Measurements from ENCODE around the gene SORL1. TPM values are rescaled to one million over a fixed set of nuclear protein-coding genes. Genes with fewer than 3 reads are reported as not detected.

The SORL1 gene
- total RNA-seq, 1 experiment from 2014 or later = 6.1 TPM

DNA sequence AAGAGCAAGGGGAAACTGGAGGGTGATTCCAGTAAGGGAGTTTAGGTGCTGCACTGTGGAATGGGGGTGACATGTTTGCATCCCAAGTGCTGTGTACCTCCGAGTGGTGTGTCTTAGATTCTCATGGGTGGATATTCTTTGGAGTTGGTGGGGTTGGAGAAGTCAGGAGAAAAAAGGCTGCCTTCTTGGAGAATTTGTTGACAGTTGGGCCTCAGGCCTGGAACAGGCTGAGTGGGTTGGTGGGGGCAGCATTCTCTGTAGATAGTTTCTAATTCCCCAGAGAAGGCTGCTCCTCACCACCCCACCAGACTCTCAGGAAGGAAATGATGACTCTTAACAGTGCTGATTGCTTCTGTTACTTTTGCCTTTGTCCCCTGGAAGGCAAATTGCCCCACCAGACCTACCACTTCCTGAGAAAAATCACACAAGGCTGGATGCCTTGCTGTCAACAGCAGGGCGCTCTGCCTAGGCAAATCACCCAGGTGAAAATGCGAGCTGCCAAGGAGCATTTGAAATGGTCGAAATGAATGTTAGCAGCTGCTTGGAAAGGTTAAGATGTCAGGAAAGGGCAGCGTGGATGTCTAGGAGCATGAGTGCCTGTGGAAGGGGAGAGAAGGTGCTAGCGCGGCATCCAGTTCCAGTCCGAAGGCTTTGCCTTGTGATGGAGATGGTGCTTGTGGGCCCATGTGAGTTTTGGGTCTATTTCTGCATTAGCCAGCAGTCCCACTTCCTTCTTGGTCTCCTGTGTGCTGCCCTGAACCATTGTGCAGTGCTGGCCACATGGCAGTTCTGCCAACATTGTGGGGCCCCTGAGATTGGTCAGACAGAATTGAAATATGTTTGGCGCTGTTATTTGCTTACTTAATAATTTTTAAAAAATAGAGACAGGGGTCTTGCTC lies 30.4 kb downstream of the SORL1 start:
- TF ChIP-seq, protein P1, sequence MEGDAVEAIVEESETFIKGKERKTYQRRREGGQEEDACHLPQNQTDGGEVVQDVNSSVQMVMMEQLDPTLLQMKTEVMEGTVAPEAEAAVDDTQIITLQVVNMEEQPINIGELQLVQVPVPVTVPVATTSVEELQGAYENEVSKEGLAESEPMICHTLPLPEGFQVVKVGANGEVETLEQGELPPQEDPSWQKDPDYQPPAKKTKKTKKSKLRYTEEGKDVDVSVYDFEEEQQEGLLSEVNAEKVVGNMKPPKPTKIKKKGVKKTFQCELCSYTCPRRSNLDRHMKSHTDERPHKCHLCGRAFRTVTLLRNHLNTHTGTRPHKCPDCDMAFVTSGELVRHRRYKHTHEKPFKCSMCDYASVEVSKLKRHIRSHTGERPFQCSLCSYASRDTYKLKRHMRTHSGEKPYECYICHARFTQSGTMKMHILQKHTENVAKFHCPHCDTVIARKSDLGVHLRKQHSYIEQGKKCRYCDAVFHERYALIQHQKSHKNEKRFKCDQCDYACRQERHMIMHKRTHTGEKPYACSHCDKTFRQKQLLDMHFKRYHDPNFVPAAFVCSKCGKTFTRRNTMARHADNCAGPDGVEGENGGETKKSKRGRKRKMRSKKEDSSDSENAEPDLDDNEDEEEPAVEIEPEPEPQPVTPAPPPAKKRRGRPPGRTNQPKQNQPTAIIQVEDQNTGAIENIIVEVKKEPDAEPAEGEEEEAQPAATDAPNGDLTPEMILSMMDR (IDR thresholded peaks at IDR 0.05; ENCODE audit: unreplicated experiment) = no peak
- CTCF ChIA-PET = no interaction called here
- no peak overlapping the region for H3K4me3 Mint-ChIP-seq (ENCODE audit: low read depth, unreplicated experiment)
- no TSS peak for BruUV-seq (replicated peaks)
- no peaks in the 10 kb centered on the region for H3K9me3 Mint-ChIP-seq (ENCODE audit: low read depth, unreplicated experiment)
- no peaks in the 10 kb centered on the region for H3K27me3 Mint-ChIP-seq (ENCODE audit: unreplicated experiment)
- H3K4me1 Mint-ChIP-seq (ENCODE audit: low read depth, unreplicated experiment) = no peaks in the 10 kb centered on the region
- no peaks in the 10 kb centered on the region for H3K36me3 Mint-ChIP-seq (ENCODE audit: insufficient read depth, unreplicated experiment)
- no peak for DNase-seq
- intact Hi-C loops (cut with micrococcal nuclease; ENCODE audit: unreplicated experiment) = no loop called here
- no peak overlapping the region for H3K27ac Mint-ChIP-seq (ENCODE audit: unreplicated experiment)

DNA sequence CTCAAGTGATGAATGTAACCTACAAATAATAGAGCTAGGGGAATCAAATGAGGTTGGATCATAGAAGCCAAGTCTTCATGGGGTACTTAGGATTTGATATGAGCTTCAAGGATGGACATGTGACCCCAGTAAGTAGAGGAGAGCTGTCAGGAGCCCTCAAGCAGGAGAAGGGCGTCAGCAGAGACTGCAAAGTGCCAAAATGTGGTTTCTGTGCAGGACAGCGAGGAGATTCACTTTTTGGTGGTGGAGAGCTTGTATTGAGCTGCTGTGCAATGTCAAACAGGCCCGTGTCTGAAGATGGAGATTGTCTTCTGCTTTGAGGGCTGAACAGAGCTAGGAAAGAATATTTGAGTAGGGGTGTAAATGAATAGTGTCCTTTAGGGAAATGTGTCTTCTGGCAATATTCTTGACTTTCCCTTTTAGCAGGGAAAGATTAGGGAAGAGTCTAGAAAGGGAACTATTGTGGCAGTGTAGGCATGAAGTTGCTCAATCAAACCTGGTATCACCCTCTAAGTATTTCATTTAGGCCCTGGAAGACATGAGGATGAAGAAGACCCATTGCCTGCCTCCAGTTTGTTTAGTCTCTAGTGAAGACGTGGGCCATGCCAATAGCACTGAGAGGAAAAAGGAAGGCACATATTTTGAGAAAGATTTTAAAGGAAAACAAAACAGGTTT lies 31.8 kb downstream of the SORL1 start:
- H3K4me3 Mint-ChIP-seq (ENCODE audit: low read depth, unreplicated experiment) = no peak overlapping the region
- no peaks in the 10 kb centered on the region for H3K36me3 Mint-ChIP-seq (ENCODE audit: insufficient read depth, unreplicated experiment)
- intact Hi-C loops (cut with micrococcal nuclease; ENCODE audit: unreplicated experiment) = no loop called here
- TF ChIP-seq, protein P1 (IDR thresholded peaks at IDR 0.05; ENCODE audit: unreplicated experiment) = no peak
- no TSS peak for BruUV-seq (replicated peaks)
- no peaks in the 10 kb centered on the region for H3K27me3 Mint-ChIP-seq (ENCODE audit: unreplicated experiment)
- H3K9me3 Mint-ChIP-seq (ENCODE audit: low read depth, unreplicated experiment) = no peaks in the 10 kb centered on the region
- no peak for DNase-seq
- no peaks in the 10 kb centered on the region for H3K4me1 Mint-ChIP-seq (ENCODE audit: low read depth, unreplicated experiment)
- CTCF ChIA-PET = no interaction called here
- H3K27ac Mint-ChIP-seq (ENCODE audit: unreplicated experiment) = no peak overlapping the region

DNA sequence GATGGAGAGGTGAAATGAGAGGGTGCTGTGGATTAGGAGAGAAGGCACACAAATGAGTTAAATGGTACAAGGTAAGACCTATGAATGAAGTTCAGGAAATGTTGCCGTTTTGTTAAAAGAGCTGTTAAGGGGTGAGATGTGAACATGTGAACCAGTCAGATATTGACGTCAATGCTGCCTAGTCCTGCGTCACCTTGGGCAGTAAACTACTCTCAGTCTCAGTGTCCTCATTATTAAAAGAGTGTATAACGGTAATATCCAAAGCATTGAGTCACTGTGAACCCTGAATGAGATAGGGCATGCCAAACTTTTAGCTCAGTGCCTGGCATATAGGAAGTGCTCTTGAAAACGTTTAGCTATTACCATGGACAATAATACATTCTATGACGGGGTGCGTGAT lies 33.1 kb downstream of the SORL1 start:
- H3K9me3 Mint-ChIP-seq (ENCODE audit: low read depth, unreplicated experiment) = no peaks in the 10 kb centered on the region
- no peak overlapping the region for H3K4me3 Mint-ChIP-seq (ENCODE audit: low read depth, unreplicated experiment)
- DNase-seq = no peak
- no peaks in the 10 kb centered on the region for H3K4me1 Mint-ChIP-seq (ENCODE audit: low read depth, unreplicated experiment)
- CTCF ChIA-PET = no interaction called here
- no peaks in the 10 kb centered on the region for H3K36me3 Mint-ChIP-seq (ENCODE audit: insufficient read depth, unreplicated experiment)
- TF ChIP-seq, protein P1 (IDR thresholded peaks at IDR 0.05; ENCODE audit: unreplicated experiment) = no peak
- intact Hi-C loops (cut with micrococcal nuclease; ENCODE audit: unreplicated experiment) = no loop called here
- no peaks in the 10 kb centered on the region for H3K27me3 Mint-ChIP-seq (ENCODE audit: unreplicated experiment)
- H3K27ac Mint-ChIP-seq (ENCODE audit: unreplicated experiment) = no peak overlapping the region
- BruUV-seq (replicated peaks) = no TSS peak

DNA sequence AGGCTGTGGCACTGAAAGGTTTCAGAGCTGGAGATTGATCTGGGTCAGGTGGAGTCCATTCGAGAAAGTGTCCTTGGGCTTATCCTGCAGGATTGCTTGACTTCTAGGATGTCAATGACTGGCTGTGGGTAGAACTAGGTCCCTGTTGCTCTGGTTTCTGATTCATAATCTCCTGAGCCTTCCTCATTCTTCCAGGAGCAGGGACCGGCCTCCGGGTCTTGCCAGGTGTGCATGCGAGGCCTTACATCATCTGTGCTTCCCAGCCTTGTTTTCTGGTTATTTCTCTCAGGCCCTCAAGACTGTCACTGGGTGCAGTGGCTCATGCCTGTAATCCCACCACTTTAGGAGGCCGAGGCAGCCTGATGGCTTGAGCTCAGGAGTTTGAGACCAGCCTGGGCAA lies 33.9 kb downstream of the SORL1 start:
- intact Hi-C loops (cut with micrococcal nuclease; ENCODE audit: unreplicated experiment) = no loop called here
- TF ChIP-seq, protein P1 (IDR thresholded peaks at IDR 0.05; ENCODE audit: unreplicated experiment) = no peak
- no peak overlapping the region for H3K4me3 Mint-ChIP-seq (ENCODE audit: low read depth, unreplicated experiment)
- no peaks in the 10 kb centered on the region for H3K27me3 Mint-ChIP-seq (ENCODE audit: unreplicated experiment)
- no TSS peak for BruUV-seq (replicated peaks)
- no peaks in the 10 kb centered on the region for H3K36me3 Mint-ChIP-seq (ENCODE audit: insufficient read depth, unreplicated experiment)
- no peak overlapping the region for H3K27ac Mint-ChIP-seq (ENCODE audit: unreplicated experiment)
- no peaks in the 10 kb centered on the region for H3K4me1 Mint-ChIP-seq (ENCODE audit: low read depth, unreplicated experiment)
- no peak for DNase-seq
- CTCF ChIA-PET = no interaction called here
- no peaks in the 10 kb centered on the region for H3K9me3 Mint-ChIP-seq (ENCODE audit: low read depth, unreplicated experiment)

Measured in Calu3 (cell line).